DOHH2 (cell line): ENCODE data around the gene LYRM2.
"Not testable (repeated sequence)": the region's sequence is repeated elsewhere in the genome, so short reads cannot be mapped to it uniquely, and the experiment has no call there.

Source experiments
- H3F3A ChIP-seq: fragments of 200-600 bp; sonication (generic), shearing (Covaris generic); 2 replicates; pipeline ENCODE4 v1.6.0; 2016; ENCODE audit warnings: antibody characterized with exemption, mild to moderate bottlenecking; ENCODE audit not compliant: control insufficient read depth, insufficient read depth
- H3K27ac ChIP-seq: fragments of 200-600 bp; sonication (generic); 2 replicates; pipeline ENCODE4 v1.5.1; 2014; ENCODE audit warnings: low read depth, mild to moderate bottlenecking, low read length, moderate library complexity
- H3K27me3 ChIP-seq: fragments of 200-600 bp; sonication (generic); 2 replicates; pipeline ENCODE4 v1.6.1; 2014; ENCODE audit warnings: mild to moderate bottlenecking, low read length, mixed read lengths; ENCODE audit not compliant: control insufficient read depth
- H3K36me3 ChIP-seq: fragments of 200-600 bp; sonication (generic); 2 replicates; pipeline ENCODE4 v1.6.1; 2014; ENCODE audit warnings: mild to moderate bottlenecking, low read length, moderate library complexity, mixed read lengths; ENCODE audit not compliant: control insufficient read depth
- H3K4me1 ChIP-seq: fragments of 200-600 bp; sonication (generic); 2 replicates; pipeline ENCODE4 v1.6.1; 2014; ENCODE audit warnings: mild to moderate bottlenecking, low read length, mixed read lengths; ENCODE audit not compliant: control insufficient read depth
- H3K4me2 ChIP-seq: fragments of 200-600 bp; sonication (generic); 2 replicates; pipeline ENCODE4 v1.6.0; 2014; ENCODE audit warnings: mild to moderate bottlenecking, low read length, moderate library complexity
- H3K4me3 ChIP-seq: fragments of 200-600 bp; sonication (generic); 2 replicates; pipeline ENCODE4 v1.5.1; 2014; ENCODE audit warnings: mild to moderate bottlenecking, low read length, mixed read lengths
- H3K79me2 ChIP-seq: fragments of 200-600 bp; sonication (generic); 2 replicates; pipeline ENCODE4 v1.6.1; 2014; ENCODE audit warnings: mild to moderate bottlenecking, low read length, mixed read lengths; ENCODE audit not compliant: control insufficient read depth
- H3K9me2 ChIP-seq: fragments of 200-600 bp; sonication (generic); replicated peaks from 2 replicates; pipeline ENCODE4 v1.6.1; 2014; ENCODE audit warnings: mild to moderate bottlenecking, low read length, mixed read lengths; ENCODE audit not compliant: control insufficient read depth
- H3K9me3 ChIP-seq: fragments of 200-600 bp; sonication (generic); 2 replicates; pipeline ENCODE4 v1.6.1; 2014; ENCODE audit warnings: antibody characterized with exemption, low read length, mixed read lengths; ENCODE audit not compliant: control insufficient read depth, insufficient read depth
- H4K20me1 ChIP-seq: fragments of 200-600 bp; sonication (generic); 2 replicates; pipeline ENCODE4 v1.6.0; 2014; ENCODE audit warnings: low read depth, mild to moderate bottlenecking, antibody characterized with exemption, low read length, moderate library complexity; ENCODE audit not compliant: control insufficient read depth, insufficient read depth
- CTCF ChIP-seq: fragments of 200-600 bp; sonication (generic); IDR thresholded peaks from one replicate; pipeline ENCODE4 v1.5.1; 2014; ENCODE audit warnings: antibody characterized with exemption, mild to moderate bottlenecking, low read depth, low read length; ENCODE audit not compliant: poor library complexity, severe bottlenecking
- EZH2phosphoT487 ChIP-seq: fragments of 200-600 bp; sonication (generic); IDR thresholded peaks from 2 replicates; pipeline ENCODE4 v1.6.1; 2017; ENCODE audit warnings: borderline replicate concordance, mild to moderate bottlenecking, antibody characterized with exemption, low read length, moderate library complexity, mixed read lengths

LYRM2 gene

GRCh38 chr6:89649682-89650081, 11.1 kb upstream of the LYRM2 start:
- no peaks in the 10 kb centered on the region for H3F3A ChIP-seq
- no peaks in the 10 kb centered on the region for H3K27me3 ChIP-seq
- no peak overlapping the region for H3K4me2 ChIP-seq
- H4K20me1 ChIP-seq = no peaks in the 10 kb centered on the region
- TF ChIP-seq CTCF = no peak
- H3K9me2 ChIP-seq = no peaks in the 10 kb centered on the region
- H3K27ac ChIP-seq = no peak overlapping the region
- H3K4me3 ChIP-seq = no peak overlapping the region
- no peaks in the 10 kb centered on the region for H3K9me3 ChIP-seq
- H3K4me1 ChIP-seq = no peaks in the 10 kb centered on the region
- peaks cover 93% of the 10 kb centered on the region for H3K36me3 ChIP-seq
- no peaks in the 10 kb centered on the region for H3K79me2 ChIP-seq

- Histone ChIP-seq H3K27me3 (no peaks in the 10 kb centered on the region), H3K9me3 (no peaks in the 10 kb centered on the region), H3K27ac (no peak overlapping the region), H4K20me1 (no peaks in the 10 kb centered on the region), H3K4me2 (no peak overlapping the region), H3K9me2 (no peaks in the 10 kb centered on the region), H3K36me3 (peaks cover 73% of the 10 kb centered on the region), H3K79me2 (peaks cover 3% of the 10 kb centered on the region), H3K4me3 (no peak overlapping the region), H3K4me1 (no peaks in the 10 kb centered on the region), H3F3A (peaks cover 3% of the 10 kb centered on the region; the same call in 1 of the 2 replicates)
- TF ChIP-seq EZH2phosphoT487 (no peak), CTCF (no peak)
Observed at GRCh38 chr6:89644864-89645263, 6.3 kb upstream of the LYRM2 start.

DNA sequence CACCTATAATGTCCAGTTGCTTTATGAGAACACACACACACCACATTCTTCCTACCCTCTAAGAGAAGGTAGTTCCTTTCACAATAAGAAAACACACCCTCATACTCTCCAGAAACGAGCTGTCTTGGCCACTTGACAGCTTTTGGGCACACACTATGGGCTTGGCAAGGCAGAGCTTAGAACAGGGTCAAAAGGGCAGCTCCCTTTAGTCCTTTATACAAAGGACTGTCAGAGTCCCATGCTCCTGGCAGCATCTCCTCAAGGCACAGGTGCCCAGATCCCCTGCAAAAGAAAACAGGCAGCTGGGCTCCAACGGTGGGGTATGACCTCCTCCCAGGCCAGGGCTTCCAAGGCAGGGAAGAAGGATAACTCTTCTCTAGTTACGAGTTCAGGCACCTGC, 4.9 kb upstream of the LYRM2 start:
- Histone ChIP-seq H3K36me3 (peaks cover 60% of the 10 kb centered on the region), H3K4me2 (no peak overlapping the region), H3K9me2 (no peaks in the 10 kb centered on the region), H3F3A (peaks cover 4% of the 10 kb centered on the region; the same call in 1 of the 2 replicates), H3K4me1 (peaks cover 8% of the 10 kb centered on the region), H3K27me3 (no peaks in the 10 kb centered on the region), H3K79me2 (peaks cover 14% of the 10 kb centered on the region), H3K4me3 (no peak overlapping the region), H4K20me1 (no peaks in the 10 kb centered on the region), H3K27ac (no peak overlapping the region), H3K9me3 (no peaks in the 10 kb centered on the region)
- no peak for TF ChIP-seq CTCF
- TF ChIP-seq EZH2phosphoT487 = no peak

DNA sequence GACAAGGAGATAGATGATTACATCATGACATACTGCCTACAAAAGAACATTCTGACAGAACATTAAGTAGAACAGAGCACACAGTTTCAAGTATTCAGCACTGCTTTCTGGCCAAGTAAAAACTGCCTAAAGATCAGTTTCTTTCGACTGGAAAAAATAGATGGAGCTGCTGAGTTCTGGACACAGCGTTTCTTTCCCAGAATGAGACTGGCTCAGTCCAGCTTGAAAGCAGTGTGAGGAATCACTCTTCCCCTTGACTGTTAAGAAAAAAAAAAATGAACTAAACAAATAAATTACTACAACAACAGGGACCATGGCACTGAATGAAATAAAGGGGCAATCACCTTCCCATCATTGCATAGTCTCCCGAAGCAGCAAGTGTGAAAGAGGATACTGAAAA, 4.4 kb upstream of the LYRM2 start:
- peaks cover 58% of the 10 kb centered on the region for H3K36me3 ChIP-seq
- no peak overlapping the region for H3K4me3 ChIP-seq
- no peak overlapping the region for H3K27ac ChIP-seq
- no peak overlapping the region for H3K4me2 ChIP-seq
- H3K79me2 ChIP-seq = peaks cover 18% of the 10 kb centered on the region
- TF ChIP-seq CTCF (no peak), EZH2phosphoT487 (no peak)
- peaks cover 4% of the 10 kb centered on the region; the same call in 1 of the 2 replicates for H3F3A ChIP-seq
- no peaks in the 10 kb centered on the region for H3K9me2 ChIP-seq
- H4K20me1 ChIP-seq = no peaks in the 10 kb centered on the region
- peaks cover 8% of the 10 kb centered on the region for H3K4me1 ChIP-seq
- H3K27me3 ChIP-seq = no peaks in the 10 kb centered on the region
- no peaks in the 10 kb centered on the region for H3K9me3 ChIP-seq

- H3K4me2 ChIP-seq, H3K9me2 ChIP-seq, H3K27ac ChIP-seq, H3K27me3 ChIP-seq, H3K9me3 ChIP-seq, H3F3A ChIP-seq, H3K4me3 ChIP-seq, H4K20me1 ChIP-seq: not testable (repeated sequence)
- Histone ChIP-seq H3K4me1 (peaks cover 14% of the 10 kb centered on the region), H3K36me3 (peaks cover 53% of the 10 kb centered on the region), H3K79me2 (peaks cover 27% of the 10 kb centered on the region)
Observed at GRCh38 chr6:89641581-89641980, 3.0 kb upstream of the LYRM2 start.
